ENCODE data around the gene MDFI.

MDFI gene

DNA sequence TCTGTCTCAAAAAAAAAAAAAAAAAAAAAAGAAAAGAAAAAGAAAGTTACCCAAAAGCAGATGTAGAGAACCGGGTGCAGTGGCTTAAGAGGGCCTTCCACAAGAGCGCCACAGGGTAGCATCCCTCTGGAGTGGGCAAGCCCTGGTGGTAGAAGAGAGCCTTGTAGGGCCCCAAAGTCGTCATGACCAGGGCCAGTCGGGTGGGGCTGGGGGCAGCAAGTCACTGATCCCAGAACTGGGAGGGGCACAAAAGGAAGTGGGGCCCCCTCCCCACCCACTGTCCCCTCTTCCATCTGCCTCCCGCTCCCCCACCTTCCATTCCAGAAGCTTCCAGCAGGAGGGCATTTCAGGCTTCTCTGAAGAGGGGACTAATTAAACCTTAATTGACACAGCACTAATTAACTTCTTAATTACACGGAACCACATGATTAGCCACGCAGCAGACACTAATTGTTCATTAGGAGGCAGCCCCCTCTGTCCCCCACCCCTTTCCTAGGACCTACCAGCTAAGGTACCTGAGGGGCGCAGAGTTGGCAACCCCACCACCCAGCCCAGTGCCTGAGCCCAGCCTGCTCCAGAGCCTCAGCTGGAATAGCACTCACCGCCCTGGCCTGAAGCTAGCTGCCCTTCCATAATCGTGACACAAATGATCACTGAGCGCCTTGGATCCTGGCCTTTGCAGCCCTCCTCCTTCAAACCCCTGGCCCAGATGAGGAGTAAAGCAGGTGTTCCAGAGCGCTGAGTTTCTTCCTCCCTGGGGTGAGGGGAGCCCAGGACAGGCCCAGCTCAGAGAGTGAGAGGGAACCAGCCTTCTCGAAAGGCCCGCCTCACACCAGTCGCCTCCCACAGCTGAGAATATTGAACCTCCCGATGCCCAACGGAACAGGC, 34.8 kb downstream of the MDFI start:
- no peak for DNase-seq (ENCODE audit: low spot score)

DNA sequence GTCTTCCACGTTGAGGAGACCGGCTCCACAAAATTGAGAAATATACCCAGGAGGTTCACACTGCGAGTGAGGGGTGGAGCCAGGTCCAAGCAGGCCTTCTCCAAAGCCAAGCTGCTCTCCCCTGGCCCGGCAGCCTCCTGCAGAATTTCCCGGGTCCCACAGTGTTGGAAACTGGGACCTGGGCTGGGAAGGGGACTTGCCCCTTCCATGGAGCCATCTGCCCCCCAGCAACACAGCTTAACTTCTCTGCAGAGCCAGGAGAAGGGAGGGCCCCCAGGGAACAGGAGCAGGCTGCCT, 35.4 kb downstream of the MDFI start:
- DNase-seq (ENCODE audit: low spot score) = no peak

GRCh38 chr6:41674231-41675000, 36.1 kb downstream of the MDFI start:
- no peak for DNase-seq (ENCODE audit: low spot score)

DNA sequence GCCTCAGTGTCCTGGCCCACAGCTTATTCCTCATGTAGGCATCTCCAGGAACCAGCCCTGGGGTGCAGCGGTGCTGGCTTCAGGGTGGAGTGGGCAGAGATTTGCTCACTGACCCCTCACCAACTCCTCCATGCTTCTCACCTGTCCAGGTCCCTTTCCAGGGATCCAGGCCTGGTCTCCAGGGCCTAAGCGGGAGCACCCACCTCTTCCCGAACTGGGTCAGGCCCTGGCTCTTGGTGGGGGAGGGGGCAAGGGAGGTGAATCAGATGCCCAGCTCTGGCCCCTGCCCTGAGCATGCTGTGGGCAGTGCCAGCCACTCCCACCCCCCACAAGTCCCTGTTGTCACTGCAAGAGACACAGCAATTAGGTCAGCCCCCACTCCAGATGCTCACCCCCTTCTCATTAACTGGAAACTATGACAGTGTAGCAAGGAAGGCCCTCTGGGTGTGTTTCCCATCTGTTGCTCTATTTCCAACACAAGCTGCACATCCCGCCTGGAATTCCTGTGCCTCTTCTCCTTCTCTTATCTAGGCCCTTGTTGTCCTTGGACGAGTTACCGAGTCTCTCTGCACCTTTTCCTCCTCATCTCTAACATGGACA, 37.0 kb downstream of the MDFI start:
- no peak for DNase-seq (ENCODE audit: low spot score)

GRCh38 chr6:41675992-41676391, 37.7 kb downstream of the MDFI start:
- no peak for DNase-seq (ENCODE audit: low spot score)

DNA sequence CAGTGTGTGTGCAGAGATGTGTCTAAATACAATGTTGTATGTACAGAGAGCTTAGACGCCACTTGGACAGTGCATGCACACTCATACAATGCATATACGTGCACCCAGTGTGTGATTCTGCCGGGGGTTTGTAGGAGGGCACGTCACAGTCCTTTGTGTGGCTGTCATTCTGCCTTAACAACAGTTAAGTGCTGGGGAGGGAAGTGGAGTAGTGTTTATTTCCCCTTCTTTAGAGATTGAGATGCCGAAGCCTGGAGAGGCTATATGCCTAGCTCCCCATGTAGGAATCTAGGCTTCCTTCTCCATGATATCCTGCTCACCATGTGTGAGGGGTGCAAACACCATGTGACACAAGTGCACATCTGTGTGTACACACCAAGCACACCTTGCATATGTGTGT, 38.2 kb downstream of the MDFI start:
- DNase-seq (ENCODE audit: low spot score) = no peak

- DNase-seq (ENCODE audit: low spot score) = no peak
These were observed 39.1 kb downstream of the MDFI start for GRCh38 chr6:41677124-41677921.

- no peak for DNase-seq (ENCODE audit: low spot score)
These were observed 40.3 kb downstream of the MDFI start for GRCh38 chr6:41678511-41679084.

DNA sequence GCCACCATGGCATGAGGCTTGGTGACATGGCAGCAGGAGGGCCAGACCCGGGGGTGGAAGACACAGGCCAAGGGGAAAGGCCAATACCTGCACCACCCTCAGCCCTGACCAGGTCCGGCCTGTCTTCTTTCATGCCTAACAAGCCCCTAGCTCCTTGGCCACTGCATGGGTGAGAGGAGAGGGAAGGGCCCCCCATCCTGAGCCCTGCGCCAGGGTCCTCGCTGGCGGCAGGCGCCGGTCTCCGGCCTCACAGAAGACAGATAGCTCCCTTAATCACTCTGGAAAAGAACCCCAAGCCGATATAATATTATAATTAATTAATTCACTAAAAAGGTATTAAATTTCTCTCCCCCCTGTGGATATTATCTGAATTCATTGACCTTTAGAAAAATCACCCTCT, 41.4 kb downstream of the MDFI start:
- DNase-seq (ENCODE audit: low spot score) = no peak

- no peak for DNase-seq (ENCODE audit: low spot score)
These were observed 42.1 kb downstream of the MDFI start for GRCh38 chr6:41680182-41680965.

GRCh38 chr6:41682056-41682477, 43.8 kb downstream of the MDFI start:
- peak; percentile 87 for DNase-seq (ENCODE audit: low spot score)

DNA sequence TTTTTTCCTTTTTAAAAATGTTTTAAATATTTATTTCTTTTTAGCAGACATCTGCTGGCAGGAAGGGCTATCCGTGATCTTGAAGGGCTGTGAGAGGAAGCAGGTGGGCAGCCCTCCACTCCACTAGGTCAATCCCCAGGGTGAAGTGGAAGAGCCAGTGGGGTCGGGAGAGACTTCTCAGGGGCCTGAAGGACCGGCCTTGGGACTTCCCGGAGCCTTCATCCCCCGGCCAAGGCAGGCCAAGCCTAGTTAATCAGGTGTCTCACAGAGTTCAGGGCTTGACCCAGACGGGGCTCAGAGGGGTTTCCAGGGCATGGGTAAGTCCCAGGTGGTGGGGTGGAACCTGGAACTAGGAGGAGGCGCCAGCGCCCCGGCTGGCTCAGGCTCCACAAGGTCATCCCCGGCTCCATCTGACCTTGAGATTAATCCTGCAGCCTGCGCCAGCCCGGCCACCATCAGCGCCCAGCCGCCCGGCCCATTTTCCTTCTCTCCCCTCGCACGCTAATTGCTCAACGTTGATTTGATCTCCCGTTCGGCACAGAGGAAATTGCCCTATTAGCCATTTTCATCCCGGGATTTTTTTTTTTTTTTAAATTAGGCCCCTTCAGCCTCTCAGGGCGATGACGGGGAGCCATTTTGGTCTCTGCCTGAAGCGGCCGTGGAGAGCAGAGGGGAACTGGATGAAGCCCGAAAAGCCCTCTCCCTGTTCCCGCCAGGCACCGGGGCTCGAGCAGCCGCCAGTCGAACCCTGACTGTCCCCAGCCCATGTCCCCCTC, 44.4 kb downstream of the MDFI start:
- no peak for DNase-seq (ENCODE audit: low spot score)

DNA sequence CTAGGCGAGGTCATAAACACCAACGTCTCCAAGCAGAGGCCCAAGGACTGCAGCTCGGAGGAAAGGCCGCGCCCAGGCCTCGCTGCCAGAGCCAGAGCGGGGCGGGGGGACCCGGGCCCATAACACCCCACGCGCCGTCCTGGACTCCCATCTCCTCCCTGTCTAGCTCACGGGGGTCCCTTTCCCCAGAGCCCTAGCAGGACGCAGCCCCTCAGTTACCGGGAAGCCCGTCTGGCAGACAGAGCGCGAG, 44.9 kb downstream of the MDFI start:
- DNase-seq (ENCODE audit: low spot score) = no peak

DNA sequence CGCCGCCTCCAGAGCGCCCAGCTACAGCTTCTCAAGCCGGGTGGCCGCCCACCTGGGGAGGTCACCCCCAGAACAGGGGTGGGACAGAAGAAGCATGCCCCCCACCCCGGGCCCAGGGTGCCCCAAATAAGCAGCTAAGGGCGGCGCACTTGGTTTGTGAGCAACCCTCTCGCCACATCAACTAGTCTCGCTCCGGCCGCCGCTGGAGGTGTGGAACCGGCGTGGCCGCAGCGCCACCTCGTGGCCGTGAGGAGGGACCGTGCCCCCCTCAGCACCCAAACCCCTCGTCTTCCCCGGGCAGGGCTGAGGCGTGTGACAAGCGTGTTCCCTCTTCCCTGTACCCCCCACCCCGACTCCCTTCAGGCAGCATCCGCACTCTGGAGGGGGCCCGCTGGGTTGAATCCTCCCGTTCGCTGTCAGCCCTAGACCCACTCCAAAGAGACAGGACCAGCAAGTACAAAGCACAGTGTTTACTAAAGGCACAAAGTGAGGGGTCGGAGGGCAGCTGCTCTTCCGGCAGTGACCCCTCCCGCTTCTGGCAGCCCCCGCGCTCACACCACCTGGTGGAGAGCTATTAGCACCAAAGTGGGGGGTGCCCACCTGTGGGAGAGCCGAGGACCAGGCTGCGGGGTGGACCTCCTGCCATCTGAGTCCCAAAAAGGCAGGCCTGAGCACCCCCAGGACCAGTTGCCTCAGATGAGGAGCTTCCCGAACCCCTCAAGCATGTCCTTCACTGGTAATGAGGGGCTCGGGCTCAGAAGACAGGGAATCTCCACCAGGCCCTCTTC, 45.4 kb downstream of the MDFI start:
- DNase-seq (ENCODE audit: low spot score) = peak; percentile 66

GRCh38 chr6:41684311-41685180, 46.3 kb downstream of the MDFI start:
- DNase-seq (ENCODE audit: low spot score) = no peak

- no peak for DNase-seq (ENCODE audit: low spot score)
These were observed 47.5 kb downstream of the MDFI start for GRCh38 chr6:41685641-41686380.

- no peak for DNase-seq (ENCODE audit: low spot score)
These were observed 49.4 kb downstream of the MDFI start for GRCh38 chr6:41687501-41688175.
